Right ventricle myocardium inferior (tissue), 1 donor: ENCODE measurements around the gene USP40. TPM values are rescaled to one million over a fixed set of nuclear protein-coding genes. Genes with fewer than 3 reads are reported as not detected.

Experiments
- ATAC-seq: fragments of 200-7000 bp; cut with Tn5 transposase; one replicate; pipeline ENCODE4 v1.9.1; 2020; ENCODE audit warnings: mild to moderate bottlenecking, moderate library complexity
- DNase-seq: peaks from one replicate; pipeline ENCODE4 v3.0.0; 2021; ENCODE audit errors: missing footprints
- intact Hi-C: fragments of 100-400 bp; cut with DNase I; formaldehyde crosslinking; loops from one replicate; pipeline ENCODE4 v1.11.0; 2022
- total RNA-seq: library from RNA; stranded (reverse); fragmentation: NEBNext Ultra II Directional; extraction: Animal tissue kit (Norgen Biotek cat#: 25700); gene quantifications from one replicate; pipeline ENCODE4 v1.2.1, GENCODE V29; 2021
- donor health status: DM: no; HTN: yes; CAD: no; lungs with severe emphysema.

Gene USP40
- total RNA-seq, 1 donor from 2014 or later = 17.2 TPM

GRCh38 chr2:233565685-233566140, 869 bp downstream of the USP40 start:
- DNase-seq = no peak
- ATAC-seq = no peak
- intact Hi-C loops = no loop called here

- intact Hi-C loops = no loop called here
- ATAC-seq (no peak), DNase-seq (no peak)
Observed at GRCh38 chr2:233563663-233564430, 2.7 kb downstream of the USP40 start.

GRCh38 chr2:233556881-233557736, 9.5 kb downstream of the USP40 start:
- no peak for DNase-seq
- intact Hi-C loops = no loop called here
- ATAC-seq = no peak

- no peak for DNase-seq
- ATAC-seq = no peak
- intact Hi-C loops = no loop called here
Observed at GRCh38 chr2:233553366-233553765, 13.2 kb downstream of the USP40 start.

- ATAC-seq = no peak
- no peak for DNase-seq
- intact Hi-C loops = no loop called here
Observed at GRCh38 chr2:233551491-233551890, 15.1 kb downstream of the USP40 start.

- intact Hi-C loops = no loop called here
- DNase-seq (no peak), ATAC-seq (peak; percentile 59)
Observed at GRCh38 chr2:233546774-233547173, 19.8 kb downstream of the USP40 start.

- no peak for DNase-seq
- intact Hi-C loops = no loop called here
- no peak for ATAC-seq
Observed at GRCh38 chr2:233546101-233546500, 20.5 kb downstream of the USP40 start.

GRCh38 chr2:233544200-233544610, 22.4 kb downstream of the USP40 start:
- DNase-seq (no peak), ATAC-seq (no peak)
- intact Hi-C loops = no loop called here

GRCh38 chr2:233542507-233542906, 24.1 kb downstream of the USP40 start:
- intact Hi-C loops = no loop called here
- DNase-seq = no peak
- ATAC-seq = no peak

GRCh38 chr2:233538741-233539140, 27.8 kb downstream of the USP40 start:
- ATAC-seq (no peak), DNase-seq (no peak)
- intact Hi-C loops = no loop called here

GRCh38 chr2:233535271-233535670, 31.3 kb downstream of the USP40 start:
- no peak for ATAC-seq
- intact Hi-C loops = no loop called here
- no peak for DNase-seq

GRCh38 chr2:233532971-233533370, 33.6 kb downstream of the USP40 start:
- DNase-seq (no peak), ATAC-seq (no peak)
- intact Hi-C loops = no loop called here

GRCh38 chr2:233531955-233532354, 34.6 kb downstream of the USP40 start:
- DNase-seq (no peak), ATAC-seq (no peak)
- intact Hi-C loops = no loop called here

GRCh38 chr2:233530381-233530780, 36.2 kb downstream of the USP40 start:
- intact Hi-C loops = no loop called here
- ATAC-seq (no peak), DNase-seq (no peak)

GRCh38 chr2:233528182-233528581, 38.4 kb downstream of the USP40 start:
- DNase-seq (no peak), ATAC-seq (no peak)
- intact Hi-C loops = no loop called here

- no peak for ATAC-seq
- intact Hi-C loops = no loop called here
- DNase-seq = no peak
Observed at GRCh38 chr2:233525791-233526190, 40.8 kb downstream of the USP40 start.

GRCh38 chr2:233519787-233520611, 46.6 kb downstream of the USP40 start:
- DNase-seq (no peak), ATAC-seq (no peak)
- intact Hi-C loops = no loop called here

- DNase-seq (no peak), ATAC-seq (no peak)
- intact Hi-C loops = no loop called here
Observed at GRCh38 chr2:233513953-233514655, 52.5 kb downstream of the USP40 start.
